ENCODE results near the gene SUCLG1.
"Not testable (repeated sequence)": the region's sequence is repeated elsewhere in the genome, so short reads cannot be mapped to it uniquely, and the experiment has no call there.

The SUCLG1 gene

GRCh38 chr2:84459018-84459943 is at the start of gene SUCLG1:
Gene SUCLG1 (minus strand): TSS chr2:84459280. CDS start chr2:84459269, 11 bp downstream.
- peak; percentile 71 for DNase-seq (ENCODE audit: low read depth, low spot score)

DNA sequence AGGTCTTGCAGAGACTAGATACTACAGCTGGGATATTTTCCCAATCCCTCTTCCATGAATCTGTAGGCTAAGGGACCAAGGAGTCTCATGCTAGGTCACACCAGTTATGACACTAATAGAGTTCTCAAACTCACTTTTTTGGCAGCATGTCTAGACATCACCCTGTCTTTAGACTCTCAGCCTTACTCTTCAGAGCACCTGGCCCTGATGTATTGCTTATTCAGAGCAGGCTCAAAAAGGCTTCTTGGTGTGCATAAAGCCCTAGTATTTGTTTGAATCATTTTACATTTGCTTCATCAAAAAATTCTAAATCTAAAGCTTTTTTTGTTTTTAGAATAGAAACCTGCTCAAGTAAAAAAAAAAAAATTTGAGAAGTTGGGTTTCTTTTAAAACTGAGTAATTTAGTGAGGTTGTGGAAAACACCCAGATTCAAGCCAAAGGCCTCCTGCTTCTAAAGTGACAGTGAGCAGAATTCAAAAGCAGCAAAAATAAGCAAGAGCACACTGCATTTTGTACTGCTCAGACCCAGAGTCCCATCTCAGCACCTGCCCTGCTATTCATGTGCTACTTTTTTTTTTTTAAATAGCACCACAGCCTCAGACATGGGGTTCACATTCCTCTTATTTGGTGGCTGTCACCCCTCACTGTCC is 39.2 kb upstream of the SUCLG1 start:
- no peak for DNase-seq (ENCODE audit: low read depth, low spot score)

DNA sequence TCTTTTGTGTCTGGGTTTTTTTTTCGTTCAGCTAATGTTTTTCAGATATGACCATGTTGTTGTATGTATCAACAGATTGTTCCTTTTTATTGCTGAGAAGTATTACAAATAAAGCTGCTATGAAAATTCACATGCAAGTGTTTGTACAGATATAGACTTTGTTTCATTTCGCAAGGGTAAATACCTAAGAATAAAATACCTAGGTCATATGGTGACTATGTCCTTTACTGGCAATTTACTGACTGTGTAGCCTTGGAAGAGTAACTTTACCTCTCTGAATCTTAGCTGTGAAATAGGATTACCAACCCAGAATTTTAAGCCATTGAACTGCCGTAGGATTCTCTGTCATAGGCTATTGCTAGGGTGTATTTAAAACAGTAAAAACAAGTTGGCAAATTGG is 38.2 kb upstream of the SUCLG1 start:
- no peak for DNase-seq (ENCODE audit: low read depth, low spot score)

DNA sequence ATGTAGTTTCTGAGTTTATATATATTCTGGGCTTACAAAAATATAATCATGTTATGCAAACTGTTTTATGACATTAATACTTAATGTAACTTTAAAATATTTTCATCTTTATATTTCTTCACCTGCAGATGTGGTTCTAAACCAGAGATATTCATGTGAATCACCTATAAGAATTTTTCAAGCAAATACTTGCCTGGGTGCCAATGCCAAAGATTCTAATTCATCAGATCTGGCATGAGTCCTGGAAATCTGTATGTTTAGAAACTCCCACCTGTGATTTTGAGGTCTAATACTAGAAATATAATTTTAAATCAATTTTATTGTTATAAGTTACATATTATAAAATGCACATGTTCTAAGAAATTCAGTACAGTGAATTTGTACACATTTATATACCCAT is 37.3 kb upstream of the SUCLG1 start:
- no peak for DNase-seq (ENCODE audit: low read depth, low spot score)

GRCh38 chr2:84495539-84496146 is 36.6 kb upstream of the SUCLG1 start:
- DNase-seq (ENCODE audit: low read depth, low spot score), result peak; percentile 13

- no peak for DNase-seq (ENCODE audit: low read depth, low spot score)
Observed at GRCh38 chr2:84494070-84494469, 35.0 kb upstream of the SUCLG1 start.

- DNase-seq (ENCODE audit: low read depth, low spot score), result no peak
Observed at GRCh38 chr2:84493514-84493913, 34.4 kb upstream of the SUCLG1 start.

GRCh38 chr2:84492571-84492970 is 33.5 kb upstream of the SUCLG1 start:
- no peak for DNase-seq (ENCODE audit: low read depth, low spot score)

DNA sequence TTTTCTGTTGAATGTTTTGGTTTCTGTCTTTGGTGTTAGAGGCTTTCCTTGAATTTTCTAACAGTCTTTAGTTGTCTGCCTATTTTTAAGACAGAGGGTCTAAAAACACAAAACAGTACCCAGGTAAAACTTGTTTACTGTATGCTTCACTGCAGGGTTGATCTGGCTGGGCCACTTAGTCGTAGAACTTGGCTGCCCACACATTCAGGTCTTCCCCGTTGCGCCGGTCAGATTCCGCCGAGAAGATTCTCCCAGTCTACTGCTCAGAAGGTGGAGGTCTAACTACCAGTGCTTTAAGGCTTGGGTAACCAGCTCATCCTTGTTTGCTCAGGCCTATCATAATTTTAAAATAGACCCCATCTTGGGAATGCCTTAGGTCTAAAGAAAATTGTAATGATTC is 32.7 kb upstream of the SUCLG1 start:
- no peak for DNase-seq (ENCODE audit: low read depth, low spot score)

DNA sequence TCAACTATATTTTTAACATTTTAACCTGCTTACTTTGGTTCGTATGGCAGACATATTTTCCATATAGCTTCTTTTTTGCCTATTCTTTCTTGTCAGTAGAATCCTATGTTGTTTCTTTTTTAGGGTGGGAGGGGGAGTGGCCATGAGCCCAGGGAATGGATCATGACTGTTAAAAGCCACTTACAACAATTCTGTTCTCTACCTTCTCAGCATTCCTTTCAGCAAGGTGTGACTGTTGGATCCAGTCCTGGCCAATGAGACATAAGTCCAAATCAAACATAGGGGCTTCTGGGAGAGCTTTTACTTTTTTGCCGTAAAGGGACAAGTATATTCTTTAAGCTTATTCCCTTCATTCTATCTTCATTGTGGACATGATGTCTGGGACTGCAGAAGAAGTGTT is 32.2 kb upstream of the SUCLG1 start:
- no peak for DNase-seq (ENCODE audit: low read depth, low spot score)

- no peak for DNase-seq (ENCODE audit: low read depth, low spot score)
Observed at GRCh38 chr2:84487298-84487996, 28.4 kb upstream of the SUCLG1 start.

DNA sequence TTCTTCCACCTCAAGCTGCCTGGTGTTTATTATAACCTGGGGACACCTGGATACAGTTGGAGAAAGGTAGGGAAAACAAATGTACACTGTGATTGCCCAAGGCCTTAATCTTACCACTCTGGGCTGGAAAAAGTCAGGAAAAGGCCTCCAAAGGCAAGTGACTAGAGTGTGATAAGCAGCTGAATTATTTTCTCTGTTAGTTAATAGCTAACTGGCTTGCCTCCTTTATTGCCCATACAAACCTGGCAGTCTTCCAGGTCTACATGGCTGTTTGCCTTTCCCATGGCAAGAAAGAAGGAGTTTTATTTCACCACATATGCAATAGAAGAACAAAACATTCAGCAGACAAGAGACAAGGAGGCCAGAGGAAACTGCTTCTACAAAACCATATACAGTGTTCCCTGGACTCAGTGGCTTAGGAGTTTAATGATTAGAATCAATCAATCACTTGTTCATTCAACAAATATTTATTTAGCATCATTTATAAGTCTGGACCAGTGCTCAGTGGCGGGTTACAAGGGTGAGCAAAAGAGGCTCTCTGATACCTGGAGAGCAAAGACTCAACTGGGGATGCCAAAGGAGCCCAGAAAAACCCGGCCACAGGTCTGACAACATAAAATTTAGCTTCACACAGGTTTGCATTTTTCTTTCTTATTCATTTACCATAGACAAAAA is 27.5 kb upstream of the SUCLG1 start:
- DNase-seq (ENCODE audit: low read depth, low spot score), result no peak

DNA sequence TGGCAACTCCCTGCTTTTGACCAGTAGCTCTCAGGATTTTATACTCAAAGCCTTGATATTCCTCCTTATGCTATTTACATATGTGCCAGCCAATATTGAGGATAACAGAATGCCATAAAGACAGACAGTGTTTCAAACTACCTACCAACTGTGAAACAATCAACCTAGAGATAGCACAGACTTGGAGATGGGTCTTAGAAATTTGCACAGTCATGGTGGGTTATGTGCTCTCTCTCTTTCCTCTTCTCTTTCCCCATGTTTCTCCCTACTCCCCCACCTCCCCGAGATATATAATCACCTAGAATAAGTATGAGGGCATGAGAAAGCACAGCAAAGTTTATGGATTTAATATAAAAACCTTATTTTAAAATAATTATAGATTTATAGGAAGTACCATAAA is 24.2 kb upstream of the SUCLG1 start:
- DNase-seq (ENCODE audit: low read depth, low spot score), result no peak

DNA sequence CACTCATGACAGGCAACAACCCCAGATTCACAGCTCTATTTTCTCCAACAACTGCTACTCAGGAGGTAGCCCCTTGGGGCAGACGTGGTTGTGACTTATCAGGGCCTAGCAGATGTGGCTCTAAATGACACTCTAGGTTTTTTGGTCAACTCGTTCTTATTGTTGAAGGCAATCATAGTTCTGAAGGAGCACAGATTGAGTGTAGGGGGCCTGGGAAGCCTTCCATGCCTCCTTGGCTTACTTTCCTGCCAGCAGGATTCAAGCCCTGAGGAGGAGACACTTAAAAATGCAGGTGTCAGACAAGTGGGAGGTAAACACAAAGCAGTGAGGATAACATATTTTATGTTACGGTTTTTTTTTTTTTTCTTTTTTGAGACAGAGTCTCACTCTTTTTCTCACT is 23.5 kb upstream of the SUCLG1 start:
- no peak for DNase-seq (ENCODE audit: low read depth, low spot score)

- no peak for DNase-seq (ENCODE audit: low read depth, low spot score)
Observed at GRCh38 chr2:84481702-84482101, 22.6 kb upstream of the SUCLG1 start.

DNA sequence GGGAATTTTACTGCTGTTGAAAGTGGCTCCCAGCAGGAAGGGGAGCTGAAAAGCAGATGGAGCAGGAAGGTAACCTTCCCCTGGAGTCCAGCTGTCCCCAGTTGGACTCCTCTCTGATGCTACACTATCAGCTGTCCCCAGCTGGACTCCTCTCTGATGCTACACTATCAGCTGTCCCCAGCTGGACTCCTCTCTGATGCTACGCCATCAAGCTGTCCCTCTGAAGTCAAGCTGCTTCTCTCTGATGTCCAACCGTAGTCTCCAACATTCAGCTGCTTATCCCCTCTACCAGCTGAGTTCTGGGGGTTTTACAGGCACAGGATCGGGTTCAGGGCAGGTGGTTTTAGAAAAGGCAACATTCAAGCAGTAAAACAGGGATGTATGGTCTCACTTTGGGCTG is 19.8 kb upstream of the SUCLG1 start:
- DNase-seq (ENCODE audit: low read depth, low spot score), result no peak

GRCh38 chr2:84477886-84478285 is 18.8 kb upstream of the SUCLG1 start:
- DNase-seq (ENCODE audit: low read depth, low spot score), result no peak

DNA sequence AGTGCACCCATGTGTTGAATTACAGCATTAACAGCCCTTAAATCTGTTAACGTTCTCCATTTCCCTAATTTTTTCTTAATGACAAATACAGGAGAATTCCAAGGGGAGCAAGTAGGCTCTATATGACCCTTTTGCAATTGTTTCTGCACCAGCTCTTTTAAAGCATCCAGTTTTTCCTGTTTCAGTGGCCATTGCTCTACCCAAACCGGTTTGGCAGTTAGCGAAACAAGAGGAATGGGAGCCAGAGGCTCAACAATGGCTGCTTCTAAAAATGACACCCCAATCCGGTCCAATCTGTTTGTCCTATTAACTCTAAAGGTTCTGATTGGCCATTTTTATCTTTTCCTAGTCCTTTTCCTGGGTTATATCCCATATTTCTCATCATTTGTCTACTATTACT is 15.1 kb upstream of the SUCLG1 start:
- DNase-seq (ENCODE audit: low read depth, low spot score), result no peak

DNA sequence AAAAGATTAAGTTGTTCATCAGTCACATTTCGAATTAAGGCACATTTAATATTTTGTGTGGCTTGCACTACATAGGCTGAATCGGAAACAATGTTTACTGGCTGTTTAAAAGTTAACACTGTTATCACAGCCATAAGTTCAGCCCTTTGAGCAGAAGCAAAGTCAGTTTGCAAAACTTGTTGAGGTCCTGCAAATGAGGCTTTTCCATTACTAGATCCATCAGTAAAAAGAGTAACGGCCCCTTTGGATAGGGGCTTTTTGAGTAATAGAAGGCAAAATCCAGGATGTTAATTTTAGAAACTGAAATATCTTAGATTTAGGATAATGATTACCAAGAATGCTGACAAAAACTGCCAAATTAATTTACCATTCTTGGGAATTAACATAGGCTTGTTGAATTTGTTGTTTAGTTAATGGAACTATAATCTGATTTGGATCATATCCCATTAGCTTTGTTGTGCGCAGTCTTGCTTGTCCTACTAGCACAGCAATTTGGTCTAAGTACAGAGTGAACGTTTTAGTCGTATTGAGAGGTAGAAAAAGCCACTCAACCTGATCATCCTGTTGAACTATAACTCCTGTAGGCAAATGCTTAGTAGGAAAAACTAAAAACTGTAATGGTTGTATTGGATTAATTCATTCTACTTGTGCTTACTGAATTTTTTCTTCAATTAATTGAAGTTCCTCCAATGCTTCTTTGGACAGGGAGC is 13.9 kb upstream of the SUCLG1 start:
- DNase-seq (ENCODE audit: low read depth, low spot score), result no peak

GRCh38 chr2:84472423-84472822 is 13.3 kb upstream of the SUCLG1 start:
- not testable (repeated sequence) for DNase-seq (ENCODE audit: low read depth, low spot score)

GRCh38 chr2:84467389-84467788 is 8.3 kb upstream of the SUCLG1 start:
- no peak for DNase-seq (ENCODE audit: low read depth, low spot score)

All from activated CD4-positive, CD25-positive, alpha-beta regulatory T cell treated with anti-CD3 and anti-CD28 coated beads, Interleukin-2, amount 50 U/mL, for 16 hours (primary cell).